NCI-H748 (cell line): ENCODE measurements around the gene KATNBL1.
"Not testable (repeated sequence)": the region's sequence is repeated elsewhere in the genome, so short reads cannot be mapped to it uniquely, and the experiment has no call there.

ENCODE experiments used
- DNase-seq: peaks from one replicate; lab custom pipeline; 2025; ENCODE audit not compliant: unreplicated experiment; lab: John Stamatoyannopoulos, UW

Gene KATNBL1

DNA sequence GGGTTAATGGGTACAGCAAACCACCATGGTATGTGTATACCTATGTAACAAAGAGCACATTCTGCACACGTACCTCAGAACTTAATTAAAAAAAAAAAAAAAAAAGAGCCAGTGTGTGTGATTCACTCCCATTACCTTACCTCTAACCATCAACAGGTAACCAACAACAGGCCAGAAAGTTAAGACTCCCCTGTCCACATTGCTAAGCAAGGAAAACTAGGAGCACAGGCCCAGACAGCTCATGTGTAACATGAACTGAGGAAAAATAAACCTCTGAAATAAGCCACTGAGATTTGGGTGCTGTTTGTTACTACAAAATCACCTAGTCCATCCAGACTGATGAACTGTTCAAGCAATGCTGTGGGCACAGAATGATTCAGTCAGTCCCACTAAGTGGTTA, 6.0 kb downstream of the KATNBL1 start:
- DNase-seq, result no peak

DNA sequence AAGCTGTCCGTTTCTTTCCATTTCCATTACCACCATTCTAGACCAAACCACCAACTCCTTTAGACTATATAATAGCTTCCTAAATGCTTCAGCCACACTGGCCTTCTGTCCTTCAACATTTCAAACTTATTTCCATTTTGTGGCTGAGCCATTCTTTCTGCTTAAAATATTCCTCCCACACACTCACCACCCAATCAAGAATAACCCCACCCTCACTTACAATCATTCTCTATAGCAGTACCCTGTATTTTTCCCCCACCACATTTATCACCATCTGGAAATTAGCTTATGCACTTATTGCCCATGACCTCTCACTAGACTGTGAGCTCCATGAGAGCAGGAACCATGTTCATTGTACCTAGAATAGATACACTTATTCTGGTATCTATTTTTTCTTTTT, 6.6 kb downstream of the KATNBL1 start:
- no peak for DNase-seq

DNA sequence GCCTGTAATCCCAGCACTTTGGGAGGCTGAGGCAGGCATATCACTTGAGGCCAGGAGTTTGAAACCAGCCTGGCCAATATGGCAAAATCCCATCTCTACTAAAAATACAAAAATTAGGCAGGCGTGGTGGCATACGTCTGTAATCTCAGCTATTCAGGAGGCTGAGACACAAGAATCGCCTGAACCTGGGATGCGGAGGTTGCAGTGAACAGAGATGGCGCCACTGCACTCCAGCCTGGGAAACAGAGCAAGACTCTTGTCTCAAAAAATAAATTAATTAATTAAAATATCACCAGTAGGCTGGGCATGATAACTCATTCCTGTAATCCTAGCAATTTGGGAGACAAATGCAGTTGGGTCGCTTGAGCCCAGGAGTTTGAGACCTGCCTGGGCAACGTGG, 16.6 kb downstream of the KATNBL1 start:
- DNase-seq, result not testable (repeated sequence)

DNA sequence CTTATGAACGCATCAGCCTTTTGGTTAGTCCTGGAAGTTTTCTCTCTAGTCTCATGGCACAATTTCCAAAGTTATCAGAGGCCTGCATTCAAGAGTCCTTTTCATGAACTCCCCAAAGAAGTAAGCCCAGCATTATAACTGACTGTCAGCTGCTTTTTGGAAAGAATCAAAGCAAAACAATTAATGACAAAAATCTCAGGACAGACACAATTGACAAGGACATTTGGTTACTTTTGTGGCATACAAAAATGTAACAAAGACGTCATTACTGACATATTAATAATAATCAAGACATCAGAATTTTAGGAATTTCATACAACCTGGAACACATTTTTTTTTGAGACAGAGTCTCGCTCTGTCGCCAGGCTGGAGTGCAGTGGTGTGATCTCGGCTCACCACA, 21.2 kb downstream of the KATNBL1 start:
- no peak for DNase-seq

DNA sequence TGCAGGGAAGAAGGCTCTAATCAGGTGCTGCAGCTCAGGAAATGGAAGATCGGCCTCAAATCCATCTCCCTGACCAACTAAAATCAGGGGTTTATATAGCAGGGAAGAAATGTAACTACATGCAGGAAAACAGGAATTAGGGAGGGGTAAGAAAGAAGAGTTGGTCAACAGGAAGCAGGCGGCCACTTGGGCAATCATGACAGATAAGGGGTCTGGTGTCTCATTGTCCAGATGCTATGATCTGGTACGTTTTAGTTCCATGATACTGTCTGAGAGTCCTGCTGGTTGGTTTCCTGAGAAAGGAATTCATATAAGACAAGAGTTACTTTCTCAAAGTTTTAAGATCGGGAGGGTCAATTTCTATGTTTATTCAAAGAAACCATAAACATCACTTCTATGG, 24.2 kb downstream of the KATNBL1 start:
- DNase-seq, result no peak

DNA sequence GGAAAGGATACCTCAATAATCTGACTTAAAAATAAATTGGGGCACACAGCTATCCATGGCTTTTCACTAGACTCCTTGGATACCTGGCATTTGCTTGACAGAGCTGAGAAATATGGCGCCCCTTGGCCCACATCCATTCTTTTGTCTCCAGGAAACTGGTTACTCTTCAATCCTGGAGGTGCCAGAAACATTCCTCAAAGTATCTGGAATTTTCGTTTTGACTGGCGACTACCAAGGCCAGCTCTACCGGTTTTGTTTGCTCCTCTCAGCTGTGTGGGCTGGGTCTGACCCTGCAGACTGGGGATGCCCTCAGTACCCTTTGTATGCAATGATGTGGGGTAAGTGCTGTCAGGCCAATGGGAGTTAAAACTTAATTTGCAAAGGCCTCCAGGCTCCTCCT, 27.0 kb downstream of the KATNBL1 start:
- DNase-seq, result no peak

DNA sequence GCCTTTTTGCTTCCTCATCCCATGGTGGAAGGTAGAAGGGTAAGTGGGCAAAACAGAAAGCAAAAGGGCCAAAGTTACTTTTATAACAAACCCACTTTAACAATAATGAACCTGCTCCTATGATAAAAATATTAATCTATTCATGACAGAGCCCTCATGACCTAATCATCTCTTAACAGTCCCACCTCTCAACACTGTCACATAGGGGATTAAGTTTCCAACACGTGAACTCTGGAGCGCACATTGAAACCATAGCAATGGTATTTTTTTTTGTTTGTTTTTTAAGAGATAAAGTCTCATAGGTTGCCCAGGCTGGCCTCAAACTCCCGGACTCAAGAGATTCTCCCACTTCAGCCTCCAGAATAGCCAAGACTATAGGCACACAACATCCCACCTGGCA, 30.7 kb downstream of the KATNBL1 start:
- DNase-seq, result no peak

DNA sequence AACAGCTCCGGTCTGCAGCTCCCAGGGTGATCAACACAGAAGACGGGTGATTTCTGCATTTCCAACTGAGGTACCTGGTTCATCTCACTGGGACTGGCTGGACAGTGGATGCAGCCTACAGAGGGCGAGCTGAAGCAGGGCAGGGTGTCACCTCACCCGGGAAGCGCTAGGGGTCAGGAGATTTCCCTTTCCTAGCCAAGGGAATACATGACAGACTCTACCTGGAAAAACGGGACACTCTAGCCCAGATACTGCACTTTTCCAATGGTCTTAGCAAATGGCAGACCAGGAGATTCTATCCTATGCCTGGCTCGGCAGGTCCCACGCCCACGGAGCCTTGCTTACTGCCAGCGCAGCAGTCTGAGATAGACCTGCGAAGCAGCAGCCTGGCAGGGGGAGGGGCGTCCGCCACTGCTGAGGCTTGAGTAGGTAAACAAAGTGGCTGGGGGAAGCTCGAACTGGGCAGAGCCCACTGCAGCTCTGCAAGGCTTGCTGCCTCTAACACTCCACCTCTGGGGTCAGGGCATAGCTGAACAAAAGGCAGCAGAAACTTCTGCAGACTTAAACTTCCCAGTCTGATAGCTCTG, 43.8 kb downstream of the KATNBL1 start:
- DNase-seq, result peak; percentile 1

DNA sequence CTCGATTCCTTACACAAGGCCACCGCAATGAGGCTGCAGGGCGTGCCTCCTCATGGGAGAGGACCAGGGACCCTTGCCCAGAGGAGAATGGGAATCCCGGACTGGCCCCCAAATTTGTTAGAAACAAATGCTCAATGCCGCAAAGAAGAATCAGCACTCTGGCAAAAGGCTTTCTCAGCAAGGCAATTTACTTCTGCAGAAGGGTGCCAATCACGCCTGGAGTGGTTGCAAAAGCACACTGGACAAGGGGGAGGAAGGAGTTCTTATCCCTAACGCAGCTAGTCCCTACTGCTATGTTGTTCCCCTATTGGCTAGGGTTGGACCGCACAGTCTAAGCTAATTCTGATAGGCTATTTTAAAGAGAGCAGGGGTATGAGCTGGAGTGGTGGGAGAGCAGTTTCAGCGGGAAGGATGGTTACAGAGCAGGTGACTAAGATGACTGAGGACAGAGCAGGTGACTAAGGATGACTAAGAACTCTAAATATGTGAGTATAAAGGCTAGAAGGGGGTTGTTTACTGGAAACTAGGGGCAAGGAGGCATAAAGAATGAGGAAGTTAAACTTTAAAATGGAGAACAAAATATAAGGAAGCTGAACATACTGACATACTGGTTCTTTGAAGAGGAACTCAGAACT, 48.5 kb downstream of the KATNBL1 start:
- no peak for DNase-seq

DNA sequence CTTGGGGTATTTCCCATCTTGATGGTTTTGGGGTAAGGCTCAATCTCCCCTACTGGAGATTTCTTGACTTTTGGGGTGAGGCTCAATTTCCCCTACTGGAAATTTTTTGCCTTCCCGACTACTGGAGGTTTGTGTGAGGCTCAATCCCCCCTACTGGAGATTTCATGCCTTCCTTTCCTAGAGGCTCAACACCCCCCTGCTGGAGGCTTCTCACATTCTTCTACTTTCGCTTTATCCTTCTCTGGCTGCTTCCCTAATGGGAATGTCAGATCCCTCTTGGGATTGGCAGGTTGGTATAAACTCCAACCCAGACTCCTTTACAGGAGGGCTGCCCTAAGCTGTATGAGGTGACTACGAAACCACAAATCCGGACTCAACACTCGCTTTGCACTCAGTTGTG, 49.2 kb downstream of the KATNBL1 start:
- no peak for DNase-seq

DNA sequence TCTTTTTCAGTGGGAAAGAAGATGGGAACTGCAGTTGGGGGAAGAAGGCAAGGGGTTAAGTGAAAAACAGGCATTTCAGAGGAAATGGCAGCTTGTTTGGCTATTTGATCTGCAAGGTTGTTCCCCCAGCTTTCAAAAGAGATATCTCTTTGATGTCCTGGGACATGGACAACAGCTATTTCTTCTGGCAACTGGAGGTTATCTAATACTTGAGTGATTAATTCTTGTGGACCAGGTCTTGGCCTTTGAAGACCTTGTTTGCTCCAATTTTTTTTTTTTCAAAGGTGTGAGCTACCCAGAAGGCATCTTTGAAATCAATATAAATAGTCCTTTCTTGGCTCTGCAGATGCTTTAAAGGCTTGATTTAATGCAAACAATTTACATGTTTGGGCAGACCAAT, 51.5 kb downstream of the KATNBL1 start:
- DNase-seq, result no peak

DNA sequence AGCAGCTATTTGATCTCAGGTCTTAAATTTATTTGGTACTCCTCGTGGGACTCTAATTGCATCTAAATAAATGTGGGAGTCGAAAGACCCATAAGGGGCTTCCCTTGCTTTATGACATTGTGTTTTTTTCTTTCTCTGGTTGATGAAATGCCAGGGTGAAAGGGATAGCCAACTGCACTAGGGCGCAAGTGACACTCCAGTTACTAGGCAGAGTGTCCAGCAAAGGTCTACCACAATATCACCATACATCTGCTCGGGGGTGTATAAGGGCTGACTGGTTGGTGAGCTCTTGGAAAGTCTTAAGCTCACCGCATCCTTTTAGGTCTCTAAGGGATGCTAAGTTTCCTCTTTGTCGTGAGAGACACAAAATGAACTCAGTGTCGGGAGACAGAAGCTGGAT, 54.0 kb downstream of the KATNBL1 start:
- DNase-seq, result no peak

DNA sequence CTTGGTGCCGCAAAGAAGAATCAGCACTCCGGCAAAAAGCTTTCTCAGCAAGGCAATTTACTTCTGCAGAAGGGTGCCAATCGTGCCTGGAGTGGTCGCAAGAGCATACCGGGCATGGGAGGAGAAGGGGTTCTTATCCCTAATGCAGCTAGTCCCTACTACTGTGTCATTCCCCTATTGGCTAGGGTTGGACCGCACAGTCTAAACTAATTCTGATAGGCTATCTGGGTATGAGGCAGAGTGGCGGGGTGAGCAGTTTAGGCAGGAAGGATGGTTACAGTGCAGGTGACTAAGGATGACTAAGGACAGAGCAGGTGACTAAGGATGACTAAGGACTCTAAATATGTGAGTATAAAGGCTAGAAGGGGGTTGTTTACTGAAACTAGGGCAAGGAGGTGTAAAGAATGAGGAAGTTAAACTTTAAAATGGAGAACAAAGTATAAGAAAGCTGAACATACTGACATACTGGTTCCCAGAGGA, 55.1 kb downstream of the KATNBL1 start:
- DNase-seq, result no peak

DNA sequence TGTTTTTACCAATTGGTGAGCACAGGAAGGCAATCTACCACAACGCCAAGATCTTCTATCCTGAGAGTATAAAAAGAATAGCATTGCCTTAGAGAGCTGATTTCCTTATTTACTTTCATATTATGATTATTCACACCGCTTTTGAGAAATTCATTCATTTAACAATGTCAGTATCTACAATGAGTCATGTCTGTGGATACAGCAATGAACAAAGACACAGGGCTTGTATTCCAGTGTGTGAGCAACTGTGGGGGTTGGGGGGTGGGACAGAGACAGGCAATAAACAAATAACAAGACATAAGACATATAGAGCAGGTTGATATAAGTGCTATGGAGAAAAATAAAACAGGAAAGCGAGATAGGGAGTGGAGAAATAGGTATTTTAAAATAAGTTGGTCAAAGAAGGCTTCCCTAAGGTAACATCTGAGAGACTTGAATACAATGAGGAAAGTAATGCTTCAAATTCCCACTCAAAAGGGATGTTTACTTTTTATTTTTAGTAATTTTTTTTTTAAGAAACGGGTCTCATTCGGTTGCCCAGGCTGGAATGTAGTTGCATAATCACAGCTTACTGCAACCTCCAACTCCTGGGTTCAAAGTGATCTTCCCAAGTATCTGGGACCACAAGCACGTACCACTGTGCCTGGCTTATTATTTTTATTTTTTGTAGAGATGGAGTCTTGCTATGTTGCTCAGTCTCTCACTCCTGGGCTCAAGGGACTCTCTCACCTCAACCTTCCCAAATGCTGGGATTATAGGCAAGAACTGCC, 62.3 kb downstream of the KATNBL1 start:
- no peak for DNase-seq

DNA sequence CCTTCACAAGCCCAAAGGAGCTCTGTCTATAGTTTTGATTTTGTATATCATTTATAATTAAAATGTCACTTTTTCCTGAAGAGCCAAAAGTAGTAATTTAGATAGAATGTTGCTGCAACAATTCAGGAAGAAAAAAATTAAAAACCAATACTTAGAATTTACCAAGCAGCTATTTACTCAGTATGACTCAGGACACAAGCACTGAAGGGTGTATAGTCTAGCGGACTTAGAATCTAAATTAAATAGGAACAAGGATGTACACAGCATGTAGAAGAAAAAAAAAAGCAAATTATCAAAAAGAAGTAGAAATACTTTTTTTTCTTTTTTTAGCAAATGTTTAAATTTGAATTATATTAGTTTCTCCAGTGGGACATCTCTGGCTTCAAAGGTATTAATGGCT, 76.4 kb downstream of the KATNBL1 start:
- no peak for DNase-seq

DNA sequence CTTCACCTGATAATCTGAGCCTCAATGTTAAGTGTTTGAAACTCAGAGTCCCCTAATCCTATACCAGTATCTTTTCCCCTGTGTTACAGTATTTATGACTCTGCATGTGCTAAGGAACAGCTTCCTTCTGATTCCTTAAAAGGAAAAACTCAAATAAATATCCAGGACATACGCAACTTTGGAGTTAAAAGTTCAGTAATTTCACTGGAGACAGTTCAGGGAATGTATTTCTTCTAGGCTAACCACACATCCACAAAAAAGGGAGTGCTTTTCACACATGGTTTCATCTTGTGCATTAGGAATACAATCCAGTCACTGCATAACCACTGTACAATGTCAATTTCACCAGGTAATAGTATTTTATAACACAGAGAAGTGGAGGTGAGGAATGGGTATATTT, 77.0 kb downstream of the KATNBL1 start:
- no peak for DNase-seq

DNA sequence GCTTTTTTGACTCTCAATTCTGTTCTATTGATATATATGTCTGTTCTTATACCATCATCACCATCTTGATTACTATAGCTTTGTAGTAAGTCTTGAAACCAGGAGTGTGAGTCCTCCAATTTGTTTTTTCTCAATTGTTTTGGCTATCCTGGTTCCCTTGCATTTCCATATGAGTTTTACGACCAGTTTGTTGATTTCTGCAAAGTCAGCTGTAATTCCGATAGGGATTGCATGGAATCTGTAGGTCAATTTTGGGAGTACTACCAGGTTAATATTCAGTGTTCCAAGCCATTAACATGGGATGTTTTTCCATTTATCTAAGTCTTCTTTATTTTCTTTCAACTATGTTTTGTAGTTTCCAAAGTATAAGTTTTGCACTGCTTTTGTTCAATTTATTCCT, 81.0 kb downstream of the KATNBL1 start:
- no peak for DNase-seq

DNA sequence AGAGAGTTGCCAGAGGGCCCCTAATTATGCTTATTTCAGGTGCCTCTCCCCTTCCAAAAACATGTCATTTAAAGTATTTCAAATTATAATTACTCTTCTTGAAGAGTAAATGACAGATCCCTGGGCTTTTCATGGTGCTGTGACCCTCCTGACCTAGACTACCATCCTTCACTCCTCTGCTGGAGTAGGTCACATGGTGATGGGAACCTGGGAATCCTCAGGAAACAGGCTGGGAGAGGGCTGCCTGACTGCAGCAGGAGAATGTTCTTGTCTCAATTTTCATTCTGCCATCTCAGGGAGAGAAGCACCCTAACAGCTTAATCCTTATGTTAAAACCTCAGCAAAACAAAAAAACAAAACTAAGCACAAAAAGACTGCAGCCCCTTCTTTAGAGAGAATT, 83.4 kb downstream of the KATNBL1 start:
- DNase-seq, result no peak

DNA sequence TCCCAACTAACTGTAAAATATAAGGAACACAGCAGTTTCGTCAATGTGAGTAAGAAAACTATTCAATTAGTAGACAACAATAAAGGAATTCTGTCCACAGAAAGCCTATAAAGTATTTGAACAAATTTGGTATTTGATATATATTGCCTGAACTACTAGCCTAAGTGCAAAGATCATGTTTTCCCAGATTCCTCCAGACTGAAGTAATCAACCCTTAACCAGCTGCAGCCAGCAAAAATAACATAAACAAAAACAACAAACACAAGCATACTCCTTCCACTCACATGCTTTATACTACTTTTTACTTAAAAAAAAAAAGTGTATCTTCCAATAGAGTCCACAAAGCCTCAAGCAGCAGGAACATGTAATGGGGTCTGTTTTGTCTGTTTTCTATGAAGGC, 84.0 kb downstream of the KATNBL1 start:
- no peak for DNase-seq

DNA sequence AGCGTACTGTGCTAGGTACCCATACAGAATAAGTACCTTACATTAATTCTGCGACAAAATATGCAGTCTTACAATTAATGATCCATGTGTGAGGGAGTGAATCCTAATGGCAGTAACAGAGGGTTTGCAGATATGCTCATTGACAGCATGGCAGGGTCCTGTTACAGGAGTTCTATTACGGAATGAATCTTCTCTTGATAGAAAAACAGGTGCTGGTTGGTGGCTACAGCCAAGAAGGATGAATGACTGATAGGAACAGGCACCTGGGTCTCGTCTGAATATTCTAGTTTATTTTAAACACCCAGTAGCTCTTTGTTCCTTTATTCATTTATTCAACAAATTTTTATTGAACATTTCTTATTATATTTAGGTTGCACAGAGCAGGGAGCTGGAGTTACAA, 85.2 kb downstream of the KATNBL1 start:
- DNase-seq, result no peak

DNA sequence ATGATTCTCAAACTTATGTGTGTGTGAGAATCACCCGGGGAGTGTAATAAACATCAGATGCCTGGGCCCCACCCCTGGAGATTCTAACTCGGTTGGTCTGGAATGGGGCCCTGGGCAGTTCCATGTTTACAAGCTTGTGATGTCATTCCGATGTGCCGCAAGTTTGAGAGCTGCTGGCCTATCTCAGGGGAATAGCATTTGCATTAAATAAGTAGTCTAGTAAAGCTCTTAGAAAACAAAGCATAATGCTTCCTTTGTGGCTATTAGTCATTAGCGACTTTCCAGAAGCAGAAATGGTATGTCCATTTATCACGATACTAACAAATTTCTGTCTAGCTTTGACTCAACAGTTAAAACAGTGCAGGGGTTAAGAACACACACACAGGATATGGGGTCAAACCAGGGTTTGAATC, 87.1 kb downstream of the KATNBL1 start:
- DNase-seq, result no peak

DNA sequence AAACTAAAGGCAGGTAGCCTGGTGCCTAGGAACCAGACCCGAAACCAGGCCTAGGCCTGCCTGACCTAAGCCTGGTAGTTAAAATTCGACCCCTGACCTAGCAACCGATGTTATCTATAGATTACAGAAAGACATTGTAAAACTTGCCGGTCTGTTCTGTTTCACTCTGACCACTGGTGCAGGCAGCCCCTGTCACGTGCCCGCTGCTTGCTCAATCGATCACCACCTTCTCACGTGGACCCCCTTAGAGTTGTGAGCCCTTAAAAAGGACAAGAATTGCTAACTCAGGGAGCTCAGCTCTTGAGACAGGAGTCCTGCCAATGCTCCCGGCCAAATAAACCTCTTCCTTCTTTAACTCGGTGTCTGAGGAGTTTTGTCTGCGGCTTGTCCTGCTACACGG, 88.1 kb downstream of the KATNBL1 start:
- not testable (repeated sequence) for DNase-seq
